ENCODE measurements around the gene GRID2IP.

DNA sequence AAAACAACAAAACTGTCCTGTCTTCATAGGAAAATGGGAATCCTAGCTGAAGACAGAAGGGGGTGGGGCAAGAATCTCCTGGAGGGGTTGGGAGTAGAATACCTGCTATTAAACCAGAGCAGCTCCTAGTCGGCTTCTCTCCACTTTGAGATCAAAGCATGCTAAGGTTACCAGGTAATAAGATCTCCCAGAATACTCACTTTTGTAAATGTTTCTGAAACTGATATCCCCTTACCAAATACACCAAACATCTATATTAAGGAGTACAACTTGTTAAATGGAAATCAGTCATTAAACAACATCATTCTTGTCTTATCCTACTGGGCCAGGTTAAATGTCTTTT lies 74.0 kb downstream of the GRID2IP start:
- TF ChIP-seq, protein P1, sequence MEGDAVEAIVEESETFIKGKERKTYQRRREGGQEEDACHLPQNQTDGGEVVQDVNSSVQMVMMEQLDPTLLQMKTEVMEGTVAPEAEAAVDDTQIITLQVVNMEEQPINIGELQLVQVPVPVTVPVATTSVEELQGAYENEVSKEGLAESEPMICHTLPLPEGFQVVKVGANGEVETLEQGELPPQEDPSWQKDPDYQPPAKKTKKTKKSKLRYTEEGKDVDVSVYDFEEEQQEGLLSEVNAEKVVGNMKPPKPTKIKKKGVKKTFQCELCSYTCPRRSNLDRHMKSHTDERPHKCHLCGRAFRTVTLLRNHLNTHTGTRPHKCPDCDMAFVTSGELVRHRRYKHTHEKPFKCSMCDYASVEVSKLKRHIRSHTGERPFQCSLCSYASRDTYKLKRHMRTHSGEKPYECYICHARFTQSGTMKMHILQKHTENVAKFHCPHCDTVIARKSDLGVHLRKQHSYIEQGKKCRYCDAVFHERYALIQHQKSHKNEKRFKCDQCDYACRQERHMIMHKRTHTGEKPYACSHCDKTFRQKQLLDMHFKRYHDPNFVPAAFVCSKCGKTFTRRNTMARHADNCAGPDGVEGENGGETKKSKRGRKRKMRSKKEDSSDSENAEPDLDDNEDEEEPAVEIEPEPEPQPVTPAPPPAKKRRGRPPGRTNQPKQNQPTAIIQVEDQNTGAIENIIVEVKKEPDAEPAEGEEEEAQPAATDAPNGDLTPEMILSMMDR (IDR thresholded peaks at IDR 0.05), result no peak
- no peak for TF ChIP-seq POLR2A (IDR thresholded peaks at IDR 0.05)

Measured in testis (tissue), 2 donors.